CD4-positive, alpha-beta T cell (primary cell): ENCODE results near the gene LRP8. TPM values are rescaled to one million over a fixed set of nuclear protein-coding genes. Genes with fewer than 3 reads are reported as not detected.

Experiments used
- ATAC-seq: fragments of 200-7000 bp; cut with Tn5 transposase; one replicate; pipeline ENCODE4 v1.10.0; 2022; ENCODE audit warnings: mild to moderate bottlenecking; ENCODE audit not compliant: poor library complexity
- CTCF ChIA-PET: fragments of 350-600 bp; sonication (Branson Sonifier 250); formaldehyde crosslinking; loops from one replicate; lab custom pipeline; 2021; ENCODE audit warnings: antibody characterized with exemption, inconsistent platforms; lab: Charles Lee
- POLR2A ChIA-PET: fragments of 350-600 bp; sonication (Branson Sonifier 250); formaldehyde crosslinking; loops from one replicate; lab custom pipeline; 2021; ENCODE audit warnings: antibody characterized with exemption, inconsistent platforms; lab: Charles Lee
- DNase-seq, 14 experiments: peaks; one replicate each; pipeline ENCODE4 v3.0.0-alpha.2; 2013 to 2020; ENCODE audit warnings: mixed read lengths in 2 of 14
- H3K27ac ChIP-seq, 2 donors: one replicate each; pipeline versions ENCODE4 v1.5.1 to v1.7.0; 2013; ENCODE audit warnings: low read length in 2 of 2, low read depth in 1 of 2, mild to moderate bottlenecking in 1 of 2
- H3K27me3 ChIP-seq, 2 experiments: 1 replicate in 1 of 2; 2 replicates in 1 of 2; pipeline versions ENCODE4 v1.6.1 to v1.7.0; 2013; ENCODE audit warnings: low read length in 2 of 2, control low read depth in 1 of 2, mild to moderate bottlenecking in 1 of 2, moderate library complexity in 1 of 2; ENCODE audit not compliant: insufficient read depth in 2 of 2, control insufficient read depth in 1 of 2
- H3K36me3 ChIP-seq: one replicate; pipeline ENCODE4 v1.6.1; 2013; ENCODE audit warnings: low read length, control low read depth; ENCODE audit not compliant: insufficient read depth
- H3K4me1 ChIP-seq: one replicate; pipeline ENCODE4 v1.6.1; 2013; ENCODE audit warnings: low read length, control low read depth; ENCODE audit not compliant: insufficient read depth
- H3K4me3 ChIP-seq: one replicate; pipeline ENCODE4 v1.5.1; 2013; ENCODE audit warnings: mild to moderate bottlenecking, low read length, moderate library complexity
- H3K9me3 ChIP-seq, 2 experiments: 1 replicate in 1 of 2; 2 replicates in 1 of 2; pipeline versions ENCODE4 v1.6.1 to v1.7.0; 2013; ENCODE audit warnings: low read length in 2 of 2, mild to moderate bottlenecking in 2 of 2, control low read depth in 1 of 2, moderate library complexity in 1 of 2; ENCODE audit not compliant: control insufficient read depth in 1 of 2, insufficient read depth in 1 of 2
- H3K27ac Mint-ChIP-seq: one replicate; pipeline ENCODE4 v1.8.0; 2020; ENCODE audit warnings: mixed read lengths
- H3K27me3 Mint-ChIP-seq: one replicate; pipeline ENCODE4 v1.8.0; 2021; ENCODE audit warnings: mixed read lengths
- H3K36me3 Mint-ChIP-seq: one replicate; pipeline ENCODE4 v1.8.0; 2021; ENCODE audit warnings: low read depth, mixed read lengths
- H3K4me1 Mint-ChIP-seq: one replicate; pipeline ENCODE4 v1.8.0; 2021; ENCODE audit warnings: low read depth, mixed read lengths
- H3K4me3 Mint-ChIP-seq: one replicate; pipeline ENCODE4 v1.8.0; 2020; ENCODE audit warnings: mild to moderate bottlenecking, mixed read lengths
- H3K9me3 Mint-ChIP-seq: one replicate; pipeline ENCODE4 v1.8.0; 2020; ENCODE audit warnings: mixed read lengths
- intact Hi-C, 2 experiments: fragments of 100-400 bp; cut with DNase I in 1 of 2; cut with micrococcal nuclease in 1 of 2; formaldehyde crosslinking; loops; one replicate each; pipeline versions ENCODE4 v1.15.1 to v1.9.0; 2023 to 2025; cut with DNase I, micrococcal nuclease
- total RNA-seq, 174 experiments: library from RNA in 2 of 174; stranded (reverse) in 2 of 174; gene quantifications; one replicate each; pipeline ENCODE4 v1.2.3 and lab custom pipeline; 2021 to 2026
- TF ChIP-seq, protein P1 (sequence below): fragments of 200-600 bp; IDR thresholded peaks from one replicate; pipeline ENCODE4 v1.8.0; 2022; ENCODE audit warnings: antibody characterized with exemption, mild to moderate bottlenecking

Gene LRP8
- total RNA-seq, 2 experiments from 2014 or later = 8.1 to 11.5 TPM

DNA sequence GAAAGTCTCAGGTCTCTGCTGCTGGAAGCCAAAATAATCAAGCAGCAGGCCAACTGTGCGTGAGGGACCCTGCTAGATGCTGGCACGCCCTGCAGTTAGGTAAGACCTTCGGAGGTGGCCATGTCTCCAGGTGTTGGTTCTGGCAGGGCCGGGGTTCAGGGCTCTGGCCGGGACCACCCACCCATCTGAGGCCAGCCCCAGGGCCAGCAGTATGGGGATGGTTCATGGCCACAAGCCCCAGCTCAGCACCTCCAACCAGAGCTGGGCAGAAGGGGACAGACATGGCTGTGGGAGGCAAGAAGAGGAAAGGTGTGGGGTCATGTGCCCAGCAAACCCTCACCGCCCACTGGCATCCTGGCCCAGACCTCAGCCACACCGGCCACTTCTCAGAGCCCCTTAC is 23.3 kb downstream of the LRP8 start:
- Histone ChIP-seq H3K4me3 (no peak overlapping the region), H3K4me1 (no peaks in the 10 kb centered on the region), H3K27me3 (no peaks in the 10 kb centered on the region), H3K9me3 (no peaks in the 10 kb centered on the region), H3K27ac (no peak overlapping the region), H3K36me3 (peaks cover 3% of the 10 kb centered on the region)
- Mint-ChIP-seq H3K27ac (no peak overlapping the region), H3K4me1 (peaks cover 11% of the 10 kb centered on the region), H3K27me3 (no peaks in the 10 kb centered on the region), H3K36me3 (no peaks in the 10 kb centered on the region), H3K4me3 (no peak overlapping the region), H3K9me3 (no peaks in the 10 kb centered on the region)
- ATAC-seq (no peak), DNase-seq (no peak)
- intact Hi-C loops = loop anchor here in 1 of 2 experiments (1.0 kb wide), 1 partner anchor 47 kb away; no protein-coding TSS in a partner anchor
- ChIA-PET POLR2A (no interaction called here), CTCF (no interaction called here)
- TF ChIP-seq, protein P1, sequence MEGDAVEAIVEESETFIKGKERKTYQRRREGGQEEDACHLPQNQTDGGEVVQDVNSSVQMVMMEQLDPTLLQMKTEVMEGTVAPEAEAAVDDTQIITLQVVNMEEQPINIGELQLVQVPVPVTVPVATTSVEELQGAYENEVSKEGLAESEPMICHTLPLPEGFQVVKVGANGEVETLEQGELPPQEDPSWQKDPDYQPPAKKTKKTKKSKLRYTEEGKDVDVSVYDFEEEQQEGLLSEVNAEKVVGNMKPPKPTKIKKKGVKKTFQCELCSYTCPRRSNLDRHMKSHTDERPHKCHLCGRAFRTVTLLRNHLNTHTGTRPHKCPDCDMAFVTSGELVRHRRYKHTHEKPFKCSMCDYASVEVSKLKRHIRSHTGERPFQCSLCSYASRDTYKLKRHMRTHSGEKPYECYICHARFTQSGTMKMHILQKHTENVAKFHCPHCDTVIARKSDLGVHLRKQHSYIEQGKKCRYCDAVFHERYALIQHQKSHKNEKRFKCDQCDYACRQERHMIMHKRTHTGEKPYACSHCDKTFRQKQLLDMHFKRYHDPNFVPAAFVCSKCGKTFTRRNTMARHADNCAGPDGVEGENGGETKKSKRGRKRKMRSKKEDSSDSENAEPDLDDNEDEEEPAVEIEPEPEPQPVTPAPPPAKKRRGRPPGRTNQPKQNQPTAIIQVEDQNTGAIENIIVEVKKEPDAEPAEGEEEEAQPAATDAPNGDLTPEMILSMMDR = no peak

DNA sequence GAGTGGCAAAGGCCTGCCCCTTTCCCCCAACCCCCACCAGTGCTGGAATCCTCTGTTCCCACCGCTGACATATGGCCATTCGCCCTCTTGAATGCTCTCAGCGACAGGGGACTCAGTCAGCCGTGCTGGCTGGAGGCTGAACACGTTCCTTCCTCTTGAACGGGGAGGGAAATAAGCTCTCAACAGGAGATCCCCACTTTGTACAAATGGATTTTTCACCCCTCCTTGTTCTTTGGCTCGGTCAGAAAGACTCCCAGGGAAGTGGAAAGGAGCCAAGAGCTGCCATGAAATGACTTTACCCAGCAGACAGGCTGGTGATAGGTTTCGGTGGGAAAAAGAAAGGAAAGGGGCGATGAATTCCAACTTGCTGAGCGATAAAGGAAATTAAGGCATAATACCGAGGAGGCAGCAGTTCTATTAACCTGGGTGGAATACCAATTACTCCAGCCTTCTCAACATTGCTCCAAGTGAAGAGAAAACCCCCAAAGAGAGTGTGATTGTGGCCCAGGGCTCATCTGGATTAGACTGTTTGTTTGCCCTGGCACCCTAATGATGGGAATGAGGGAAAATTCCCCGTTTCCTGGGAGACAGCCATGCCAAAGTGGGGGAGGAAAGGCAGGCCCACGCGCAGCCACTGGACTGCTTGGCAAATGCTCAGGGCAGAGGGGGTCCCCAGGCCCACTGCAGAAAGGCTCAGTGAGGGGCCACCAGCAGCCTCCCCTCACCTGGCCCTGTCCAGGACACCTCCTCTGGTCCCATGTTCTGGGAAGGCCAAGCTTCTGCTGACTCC is 23.9 kb downstream of the LRP8 start:
- H3K4me3 Mint-ChIP-seq = no peak overlapping the region
- no peaks in the 10 kb centered on the region for H3K4me1 ChIP-seq
- no peaks in the 10 kb centered on the region for H3K27me3 Mint-ChIP-seq
- H3K27me3 ChIP-seq = no peaks in the 10 kb centered on the region
- H3K4me1 Mint-ChIP-seq = peaks cover 11% of the 10 kb centered on the region
- H3K9me3 Mint-ChIP-seq = no peaks in the 10 kb centered on the region
- no peaks in the 10 kb centered on the region for H3K9me3 ChIP-seq
- intact Hi-C loops = loop anchor here in 1 of 2 experiments (1.0 kb wide), 1 partner anchor 47 kb away; no protein-coding TSS in a partner anchor
- TF ChIP-seq, protein P1 = no peak
- POLR2A ChIA-PET = no interaction called here
- H3K27ac Mint-ChIP-seq = no peak overlapping the region
- H3K4me3 ChIP-seq = no peak overlapping the region
- DNase-seq (no peak), ATAC-seq (no peak)
- CTCF ChIA-PET = no interaction called here
- no peaks in the 10 kb centered on the region for H3K36me3 Mint-ChIP-seq
- H3K36me3 ChIP-seq = peaks cover 3% of the 10 kb centered on the region
- H3K27ac ChIP-seq = no peak overlapping the region

DNA sequence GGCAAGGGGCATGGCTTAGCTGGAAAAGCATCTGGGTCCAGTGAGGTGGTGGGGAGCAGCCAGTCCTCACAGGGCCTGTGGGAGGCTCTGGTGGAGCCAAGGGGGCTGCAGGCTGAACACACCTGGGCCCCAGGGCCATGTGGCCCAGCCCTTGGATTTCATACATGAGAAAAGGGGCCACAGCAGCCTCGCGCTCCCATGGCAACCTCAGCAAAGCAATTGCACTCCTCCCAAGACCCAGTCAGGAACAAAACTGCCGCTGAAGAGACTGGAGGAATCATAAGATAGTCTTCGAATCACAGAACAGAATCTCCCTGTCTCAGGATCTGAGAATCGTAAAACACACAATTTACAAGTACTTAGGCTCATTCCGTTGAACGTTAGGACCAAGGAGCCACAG is 24.6 kb downstream of the LRP8 start:
- Histone ChIP-seq H3K4me1 (no peaks in the 10 kb centered on the region), H3K36me3 (peaks cover 3% of the 10 kb centered on the region), H3K9me3 (no peaks in the 10 kb centered on the region), H3K27me3 (no peaks in the 10 kb centered on the region), H3K27ac (no peak overlapping the region), H3K4me3 (no peak overlapping the region)
- ATAC-seq = no peak
- TF ChIP-seq, protein P1 = no peak
- ChIA-PET CTCF (no interaction called here), POLR2A (no interaction called here)
- H3K4me3 Mint-ChIP-seq = no peak overlapping the region
- no peak overlapping the region for H3K27ac Mint-ChIP-seq
- no peaks in the 10 kb centered on the region for H3K9me3 Mint-ChIP-seq
- DNase-seq = no peak
- H3K4me1 Mint-ChIP-seq = peaks cover 11% of the 10 kb centered on the region
- intact Hi-C loops = no loop called here
- H3K27me3 Mint-ChIP-seq = no peaks in the 10 kb centered on the region
- no peaks in the 10 kb centered on the region for H3K36me3 Mint-ChIP-seq
